SK-N-MC (cell line): Measurements from ENCODE around the gene GNAS.

Experiments used
- EZH2 ChIP-seq: fragments of 200-600 bp; sonication (generic); IDR thresholded peaks from one replicate; pipeline ENCODE4 v1.6.1; 2017; ENCODE audit warnings: antibody characterized with exemption
- FOXP2 ChIP-seq: optimal IDR thresholded peaks from 2 replicates; pipeline ENCODE3; 2011; ENCODE audit warnings: mild to moderate bottlenecking, moderate library complexity; ENCODE audit not compliant: insufficient read depth; ENCODE audit errors: extremely low read length, control extremely low read depth
- POLR2AphosphoS5 ChIP-seq: IDR thresholded peaks from 2 replicates; pipeline ENCODE4 v1.6.1; 2012; ENCODE audit warnings: mild to moderate bottlenecking, low read depth, low read length, borderline replicate concordance

DNA sequence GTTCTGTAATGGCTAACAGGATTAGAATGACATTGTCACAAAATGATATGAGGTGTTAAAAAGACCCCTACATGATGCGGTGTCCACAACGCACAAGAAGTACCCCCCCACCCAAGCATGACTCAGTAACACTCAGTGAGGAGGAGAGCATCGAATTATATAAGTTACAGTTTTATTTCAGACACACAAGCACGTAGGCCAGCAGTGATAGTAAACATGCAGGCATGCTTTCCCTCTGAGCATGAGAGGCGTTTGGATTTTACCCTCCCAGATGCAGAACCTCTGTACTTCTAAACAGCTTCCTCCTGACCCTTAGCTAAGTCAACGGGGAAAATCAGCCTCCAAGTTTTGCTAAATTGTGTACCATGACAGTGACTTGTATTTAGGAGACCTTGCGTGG lies 23.9 kb downstream of the GNAS start:
- TF ChIP-seq POLR2AphosphoS5: no peak
- no peak for TF ChIP-seq EZH2
- TF ChIP-seq FOXP2: no peak
